ENCODE measurements around the gene ACSBG1.

ACSBG1 gene

GRCh38 chr15:78274994-78275393 is 40.6 kb upstream of the ACSBG1 start:
- Histone ChIP-seq H3K4me2 (ENCODE audit: low read length, poor library complexity, severe bottlenecking) (no peak overlapping the region), H2BK120ac (ENCODE audit: low read depth, low read length) (no peak overlapping the region)
- 87% methylated on average over 4 of the region's 5 CpGs for WGBS

GRCh38 chr15:78272776-78273175 is 38.4 kb upstream of the ACSBG1 start:
- no peak overlapping the region for H3K18ac ChIP-seq (ENCODE audit: low read depth in 1 of 2, low read length in 2 of 2)
- H3K23ac ChIP-seq (ENCODE audit: low read length in 2 of 2), result no peak overlapping the region
- no peaks in the 10 kb centered on the region for H3K9me3 ChIP-seq (ENCODE audit: control insufficient read depth, low read length)
- no peak overlapping the region for H2BK15ac ChIP-seq (ENCODE audit: low read depth, poor library complexity, severe bottlenecking)
- H3K36me3 ChIP-seq (ENCODE audit: control insufficient read depth in 1 of 2, insufficient read depth in 2 of 2, low read depth in 1 of 2, low read length in 2 of 2), result peaks cover 0 to 5% of the 10 kb centered on the region in 2 experiments
- 90% methylated on average over 1 of the region's 3 CpGs for whole genome bisulfite sequencing
- H3K27ac ChIP-seq (ENCODE audit: low read length, poor library complexity, severe bottlenecking), result no peak overlapping the region
- H4K8ac ChIP-seq (ENCODE audit: low read length), result no peak overlapping the region
- H3K4ac ChIP-seq (ENCODE audit: low read depth in 1 of 2, low read length in 2 of 2), result no peak overlapping the region
- no peak overlapping the region for H3K4me3 ChIP-seq (ENCODE audit: insufficient read depth in 1 of 2, low read depth in 1 of 2, low read length in 2 of 2)
- H2BK12ac ChIP-seq (ENCODE audit: low read length in 2 of 2), result no peak overlapping the region
- no peak overlapping the region for H3K4me2 ChIP-seq (ENCODE audit: low read length, poor library complexity, severe bottlenecking)
- no peak overlapping the region for H4K91ac ChIP-seq (ENCODE audit: low read length)
- H2BK120ac ChIP-seq (ENCODE audit: low read depth, low read length), result no peak overlapping the region
- peaks cover 0 to 8% of the 10 kb centered on the region in 2 experiments for H3K27me3 ChIP-seq (ENCODE audit: control insufficient read depth in 1 of 2, insufficient read depth in 1 of 2, low read length in 2 of 2)
- H3K9ac ChIP-seq (ENCODE audit: low read length), result no peak overlapping the region
- no peak overlapping the region for H2AFZ ChIP-seq (ENCODE audit: low read depth, low read length)
- H3K79me1 ChIP-seq (replicated peaks; ENCODE audit: low read length, poor library complexity, severe bottlenecking), result no peaks in the 10 kb centered on the region
- no peak overlapping the region for H3K14ac ChIP-seq (ENCODE audit: low read length in 2 of 2)
- no peak overlapping the region for H2AK5ac ChIP-seq (ENCODE audit: low read length, severe bottlenecking)
- H3K4me1 ChIP-seq (ENCODE audit: control insufficient read depth, insufficient read depth, low read depth, low read length), result peaks cover 9% of the 10 kb centered on the region
- DNase-seq, result no peak
- no peak overlapping the region for H2BK5ac ChIP-seq (ENCODE audit: low read depth, low read length, poor library complexity, severe bottlenecking)

More at GRCh38 chr15:78274994-78275393, 40.6 kb upstream of the ACSBG1 start:
- H3K18ac ChIP-seq (ENCODE audit: low read depth in 1 of 2, low read length in 2 of 2), result no peak overlapping the region
- H2BK5ac ChIP-seq (ENCODE audit: low read depth, low read length, poor library complexity, severe bottlenecking), result no peak overlapping the region
- no peak overlapping the region for H2AFZ ChIP-seq (ENCODE audit: low read depth, low read length)
- H3K4ac ChIP-seq (ENCODE audit: low read depth in 1 of 2, low read length in 2 of 2), result no peak overlapping the region
- no peak for DNase-seq
- H3K4me1 ChIP-seq (ENCODE audit: control insufficient read depth, insufficient read depth, low read depth, low read length), result peaks cover 9% of the 10 kb centered on the region
- no peak overlapping the region for H3K9ac ChIP-seq (ENCODE audit: low read length)
- H4K91ac ChIP-seq (ENCODE audit: low read length), result no peak overlapping the region
- peak overlapping the region; percentile 7 for H2AK5ac ChIP-seq (ENCODE audit: low read length, severe bottlenecking)
- peaks cover 7 to 19% of the 10 kb centered on the region in 2 experiments for H3K36me3 ChIP-seq (ENCODE audit: control insufficient read depth in 1 of 2, insufficient read depth in 2 of 2, low read depth in 1 of 2, low read length in 2 of 2)
- no peak overlapping the region for H3K23ac ChIP-seq (ENCODE audit: low read length in 2 of 2)
- H3K9me3 ChIP-seq (ENCODE audit: control insufficient read depth, low read length), result no peaks in the 10 kb centered on the region
- no peaks in the 10 kb centered on the region for H3K79me1 ChIP-seq (replicated peaks; ENCODE audit: low read length, poor library complexity, severe bottlenecking)
- H3K27me3 ChIP-seq (ENCODE audit: control insufficient read depth in 1 of 2, insufficient read depth in 1 of 2, low read length in 2 of 2), result peaks cover 0 to 3% of the 10 kb centered on the region in 2 experiments
- H2BK12ac ChIP-seq (ENCODE audit: low read length in 2 of 2), result no peak overlapping the region
- no peak overlapping the region for H3K4me3 ChIP-seq (ENCODE audit: insufficient read depth in 1 of 2, low read depth in 1 of 2, low read length in 2 of 2)
- no peak overlapping the region for H2BK15ac ChIP-seq (ENCODE audit: low read depth, poor library complexity, severe bottlenecking)
- H3K14ac ChIP-seq (ENCODE audit: low read length in 2 of 2), result no peak overlapping the region
- no peak overlapping the region for H3K27ac ChIP-seq (ENCODE audit: low read length, poor library complexity, severe bottlenecking)
- H4K8ac ChIP-seq (ENCODE audit: low read length), result no peak overlapping the region

GRCh38 chr15:78272316-78272715 is 38.0 kb upstream of the ACSBG1 start:
- 80% methylated on average over 2 of the region's 2 CpGs for whole genome bisulfite sequencing
- H4K91ac ChIP-seq (ENCODE audit: low read length), result no peak overlapping the region
- DNase-seq, result no peak

GRCh38 chr15:78266806-78267205 is 32.4 kb upstream of the ACSBG1 start:
- Histone ChIP-seq H2AFZ (ENCODE audit: low read depth, low read length) (no peak overlapping the region), H3K27ac (ENCODE audit: low read length, poor library complexity, severe bottlenecking) (no peak overlapping the region), H2BK5ac (ENCODE audit: low read depth, low read length, poor library complexity, severe bottlenecking) (no peak overlapping the region), H3K79me1 (replicated peaks; ENCODE audit: low read length, poor library complexity, severe bottlenecking) (no peaks in the 10 kb centered on the region), H3K4me1 (ENCODE audit: control insufficient read depth, insufficient read depth, low read depth, low read length) (peaks cover 1% of the 10 kb centered on the region), H3K9ac (ENCODE audit: low read length) (no peak overlapping the region), H3K4ac (ENCODE audit: low read depth in 1 of 2, low read length in 2 of 2) (no peak overlapping the region), H2BK120ac (ENCODE audit: low read depth, low read length) (no peak overlapping the region), H3K23ac (ENCODE audit: low read length in 2 of 2) (no peak overlapping the region), H3K36me3 (ENCODE audit: control insufficient read depth in 1 of 2, insufficient read depth in 2 of 2, low read depth in 1 of 2, low read length in 2 of 2) (no peaks in the 10 kb centered on the region), H2BK15ac (ENCODE audit: low read depth, poor library complexity, severe bottlenecking) (no peak overlapping the region), H3K4me3 (ENCODE audit: insufficient read depth in 1 of 2, low read depth in 1 of 2, low read length in 2 of 2) (no peak overlapping the region), H3K9me3 (ENCODE audit: control insufficient read depth, low read length) (no peaks in the 10 kb centered on the region), H3K27me3 (ENCODE audit: control insufficient read depth in 1 of 2, insufficient read depth in 1 of 2, low read length in 2 of 2) (peaks cover 4 to 8% of the 10 kb centered on the region in 2 experiments), H2AK5ac (ENCODE audit: low read length, severe bottlenecking) (no peak overlapping the region), H3K4me2 (ENCODE audit: low read length, poor library complexity, severe bottlenecking) (no peak overlapping the region), H4K91ac (ENCODE audit: low read length) (no peak overlapping the region), H4K8ac (ENCODE audit: low read length) (no peak overlapping the region), H3K18ac (ENCODE audit: low read depth in 1 of 2, low read length in 2 of 2) (no peak overlapping the region), H3K14ac (ENCODE audit: low read length in 2 of 2) (no peak overlapping the region), H2BK12ac (ENCODE audit: low read length in 2 of 2) (no peak overlapping the region)
- WGBS, result no CpG with 5 or more reads among the region's 2 CpGs
- DNase-seq, result no peak

More at GRCh38 chr15:78272316-78272715, 38.0 kb upstream of the ACSBG1 start:
- Histone ChIP-seq H3K18ac (ENCODE audit: low read depth in 1 of 2, low read length in 2 of 2) (no peak overlapping the region), H3K14ac (ENCODE audit: low read length in 2 of 2) (no peak overlapping the region), H3K4me1 (ENCODE audit: control insufficient read depth, insufficient read depth, low read depth, low read length) (peaks cover 9% of the 10 kb centered on the region), H3K79me1 (replicated peaks; ENCODE audit: low read length, poor library complexity, severe bottlenecking) (no peaks in the 10 kb centered on the region), H3K9ac (ENCODE audit: low read length) (no peak overlapping the region), H2BK120ac (ENCODE audit: low read depth, low read length) (no peak overlapping the region), H3K9me3 (ENCODE audit: control insufficient read depth, low read length) (no peaks in the 10 kb centered on the region), H3K23ac (ENCODE audit: low read length in 2 of 2) (no peak overlapping the region), H2BK5ac (ENCODE audit: low read depth, low read length, poor library complexity, severe bottlenecking) (no peak overlapping the region), H2BK12ac (ENCODE audit: low read length in 2 of 2) (no peak overlapping the region), H3K4ac (ENCODE audit: low read depth in 1 of 2, low read length in 2 of 2) (no peak overlapping the region), H3K27me3 (ENCODE audit: control insufficient read depth in 1 of 2, insufficient read depth in 1 of 2, low read length in 2 of 2) (peaks cover 0 to 8% of the 10 kb centered on the region in 2 experiments), H3K4me3 (ENCODE audit: insufficient read depth in 1 of 2, low read depth in 1 of 2, low read length in 2 of 2) (no peak overlapping the region), H3K4me2 (ENCODE audit: low read length, poor library complexity, severe bottlenecking) (no peak overlapping the region), H4K8ac (ENCODE audit: low read length) (no peak overlapping the region), H2BK15ac (ENCODE audit: low read depth, poor library complexity, severe bottlenecking) (no peak overlapping the region), H3K36me3 (ENCODE audit: control insufficient read depth in 1 of 2, insufficient read depth in 2 of 2, low read depth in 1 of 2, low read length in 2 of 2) (peaks cover 0 to 5% of the 10 kb centered on the region in 2 experiments), H2AK5ac (ENCODE audit: low read length, severe bottlenecking) (no peak overlapping the region), H3K27ac (ENCODE audit: low read length, poor library complexity, severe bottlenecking) (peak overlapping the region; percentile 11), H2AFZ (ENCODE audit: low read depth, low read length) (no peak overlapping the region)
